ENCODE results near the gene MRNIP.

MRNIP gene

GRCh38 chr5:179794171-179794570, 64.4 kb downstream of the MRNIP start (continued):
- TF ChIP-seq POU6F1 (CRISPR knock-in tag; IDR thresholded peaks at IDR 0.05; ENCODE audit: borderline replicate concordance, low read depth) (no peak), BACH2 (CRISPR knock-in tag; IDR thresholded peaks at IDR 0.05; ENCODE audit: borderline replicate concordance) (no peak), ZFP30 (CRISPR knock-in tag; IDR thresholded peaks at IDR 0.05) (no peak), PPARA (CRISPR knock-in tag; IDR thresholded peaks at IDR 0.05; ENCODE audit: borderline replicate concordance) (no peak), ARNTL (CRISPR knock-in tag; IDR thresholded peaks at IDR 0.05; ENCODE audit: borderline replicate concordance, low read depth) (no peak)

GRCh38 chr5:179793468-179794139, 65.0 kb downstream of the MRNIP start, which contains the start of gene LTC4S:
Gene LTC4S (plus strand): TSS chr5:179793986. CDS start chr5:179794081, 95 bp downstream.
- TF ChIP-seq ZNF8 (CRISPR knock-in tag; IDR thresholded peaks at IDR 0.05) (no peak), CSRNP3 (CRISPR knock-in tag; IDR thresholded peaks at IDR 0.05) (no peak), CSDC2 (CRISPR knock-in tag; IDR thresholded peaks at IDR 0.05) (no peak), CREB5 (CRISPR knock-in tag; IDR thresholded peaks at IDR 0.05; ENCODE audit: low read depth) (no peak), TSHZ2 (CRISPR knock-in tag; IDR thresholded peaks at IDR 0.05) (no peak), OSR1 (CRISPR knock-in tag; IDR thresholded peaks at IDR 0.05) (no peak), BACH2 (CRISPR knock-in tag; IDR thresholded peaks at IDR 0.05; ENCODE audit: borderline replicate concordance) (no peak), PATZ1 (CRISPR knock-in tag; IDR thresholded peaks at IDR 0.05; ENCODE audit: borderline replicate concordance) (no peak), ZFP30 (CRISPR knock-in tag; IDR thresholded peaks at IDR 0.05) (no peak), ZNF70 (CRISPR knock-in tag; IDR thresholded peaks at IDR 0.05) (no peak), ESRRG (CRISPR knock-in tag; IDR thresholded peaks at IDR 0.05) (no peak), PPARA (CRISPR knock-in tag; IDR thresholded peaks at IDR 0.05; ENCODE audit: borderline replicate concordance) (no peak), RARB (CRISPR knock-in tag; IDR thresholded peaks at IDR 0.05) (no peak), POU6F1 (CRISPR knock-in tag; IDR thresholded peaks at IDR 0.05; ENCODE audit: borderline replicate concordance, low read depth) (no peak), ZNF565 (CRISPR knock-in tag; conservative IDR thresholded peaks at IDR 0.05; ENCODE audit: low read depth) (no peak), SNAI2 (CRISPR knock-in tag; IDR thresholded peaks at IDR 0.05) (no peak), TOX (CRISPR knock-in tag; IDR thresholded peaks at IDR 0.05; ENCODE audit: borderline replicate concordance) (no peak), ARNTL (CRISPR knock-in tag; IDR thresholded peaks at IDR 0.05; ENCODE audit: borderline replicate concordance, low read depth) (no peak), ISL1 (CRISPR knock-in tag; IDR thresholded peaks at IDR 0.05) (no peak)
- no peak for ATAC-seq
